ENCODE measurements around the gene MAEL. TPM values are rescaled to one million over a fixed set of nuclear protein-coding genes. Genes with fewer than 3 reads are reported as not detected.

The MAEL gene
- total RNA-seq, 1 experiment from 2014 or later: not detected

DNA sequence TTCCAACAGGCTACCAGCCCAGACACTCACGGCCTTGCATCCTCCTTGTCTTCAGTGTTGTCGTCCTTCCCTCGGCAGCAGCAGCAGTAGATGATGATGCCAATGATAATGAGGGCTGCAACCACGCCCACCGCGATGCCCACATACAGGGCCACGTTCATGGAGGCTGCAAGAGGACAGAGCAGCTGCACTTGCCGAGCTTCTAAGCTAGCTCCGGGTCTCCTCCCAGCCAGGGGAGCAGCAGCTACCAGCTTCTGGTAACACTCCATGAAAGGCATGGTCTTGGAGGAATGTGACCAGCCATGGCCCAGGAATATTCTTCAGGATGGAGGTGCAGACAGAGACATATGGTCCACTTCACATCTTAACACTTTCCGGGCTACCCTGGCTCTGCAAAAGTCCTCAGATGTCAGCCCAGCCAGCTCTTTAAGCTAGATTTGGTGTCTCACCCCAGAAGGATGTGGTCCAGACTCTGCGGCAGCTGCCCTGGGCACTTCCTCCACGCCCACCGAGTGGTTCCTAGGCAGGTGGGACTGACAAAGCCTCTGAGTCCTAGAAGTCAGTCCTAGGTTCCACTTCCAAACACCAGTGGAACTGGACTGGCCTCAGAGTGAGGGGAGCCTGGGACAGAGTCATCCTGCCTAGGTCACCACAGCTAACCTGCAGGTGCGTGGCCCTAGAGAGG is 66.0 kb downstream of the MAEL start:
- Histone ChIP-seq H3K27ac (ENCODE audit: insufficient read length, low read depth, low read length) (no peak overlapping the region), H2AFZ (ENCODE audit: low read length) (no peak overlapping the region), H3K27me3 (ENCODE audit: insufficient read depth, low read length) (no peaks in the 10 kb centered on the region), H3K79me2 (ENCODE audit: insufficient read depth, low read length) (no peaks in the 10 kb centered on the region), H3K56ac (ENCODE audit: insufficient read length, low read depth, low read length) (no peak overlapping the region), H3K23ac (ENCODE audit: insufficient read length, low read depth, low read length) (no peak overlapping the region), H2BK12ac (ENCODE audit: insufficient read length, low read depth, low read length) (no peak overlapping the region), H2BK5ac (ENCODE audit: insufficient read length, low read length) (no peak overlapping the region), H4K8ac (replicated peaks; ENCODE audit: insufficient read length, low read depth, low read length) (no peak overlapping the region), H3K4me1 (ENCODE audit: insufficient read depth, low read length) (no peaks in the 10 kb centered on the region), H2BK15ac (ENCODE audit: low read depth, low read length) (no peak overlapping the region), H4K20me1 (ENCODE audit: control insufficient read depth, insufficient read depth, insufficient read length) (no peaks in the 10 kb centered on the region), H3K9me3 (ENCODE audit: control insufficient read depth, low read depth, low read length) (no peaks in the 10 kb centered on the region), H2BK20ac (ENCODE audit: low read depth, low read length, poor library complexity, severe bottlenecking) (no peak overlapping the region), H2AK5ac (ENCODE audit: insufficient read length, low read length) (no peak overlapping the region), H3K9ac (ENCODE audit: extremely low read depth, insufficient read length, low read length) (no peak overlapping the region), H3K23me2 (ENCODE audit: insufficient read length, low read depth, low read length, poor library complexity, severe bottlenecking) (no peaks in the 10 kb centered on the region), H3K79me1 (ENCODE audit: insufficient read depth, low read depth, low read length, poor library complexity, severe bottlenecking) (no peaks in the 10 kb centered on the region), H3K18ac (ENCODE audit: insufficient read length, low read depth, low read length) (no peak overlapping the region), H2BK120ac (ENCODE audit: low read depth, low read length, poor library complexity, severe bottlenecking) (no peak overlapping the region), H4K91ac (ENCODE audit: insufficient read length, low read depth, low read length) (no peak overlapping the region), H4K5ac (ENCODE audit: insufficient read length, low read depth, low read length) (no peak overlapping the region), H3K4ac (ENCODE audit: low read depth, low read length) (no peak overlapping the region), H3T11ph (ENCODE audit: low read length) (no peak overlapping the region), H3K4me2 (ENCODE audit: insufficient read depth, insufficient read length, low read length) (no peak overlapping the region), H3K14ac (ENCODE audit: insufficient read depth, low read length) (no peak overlapping the region)
- Mint-ChIP-seq H3K4me1 (peaks cover 4 to 10% of the 10 kb centered on the region in 2 experiments), H3K4me3 (no peak overlapping the region), H3K27ac (no peak overlapping the region), H3K9me3 (no peaks in the 10 kb centered on the region), H3K36me3 (ENCODE audit: insufficient read depth in 1 of 3, low read depth in 3 of 3) (no peaks in the 10 kb centered on the region; a peak in 1 of 7 replicates), H3K27me3 (ENCODE audit: low read depth) (peaks cover 11% of the 10 kb centered on the region; the same call in 1 of the 2 replicates)
- no peak for DNase-seq
- TF ChIP-seq, protein P1, sequence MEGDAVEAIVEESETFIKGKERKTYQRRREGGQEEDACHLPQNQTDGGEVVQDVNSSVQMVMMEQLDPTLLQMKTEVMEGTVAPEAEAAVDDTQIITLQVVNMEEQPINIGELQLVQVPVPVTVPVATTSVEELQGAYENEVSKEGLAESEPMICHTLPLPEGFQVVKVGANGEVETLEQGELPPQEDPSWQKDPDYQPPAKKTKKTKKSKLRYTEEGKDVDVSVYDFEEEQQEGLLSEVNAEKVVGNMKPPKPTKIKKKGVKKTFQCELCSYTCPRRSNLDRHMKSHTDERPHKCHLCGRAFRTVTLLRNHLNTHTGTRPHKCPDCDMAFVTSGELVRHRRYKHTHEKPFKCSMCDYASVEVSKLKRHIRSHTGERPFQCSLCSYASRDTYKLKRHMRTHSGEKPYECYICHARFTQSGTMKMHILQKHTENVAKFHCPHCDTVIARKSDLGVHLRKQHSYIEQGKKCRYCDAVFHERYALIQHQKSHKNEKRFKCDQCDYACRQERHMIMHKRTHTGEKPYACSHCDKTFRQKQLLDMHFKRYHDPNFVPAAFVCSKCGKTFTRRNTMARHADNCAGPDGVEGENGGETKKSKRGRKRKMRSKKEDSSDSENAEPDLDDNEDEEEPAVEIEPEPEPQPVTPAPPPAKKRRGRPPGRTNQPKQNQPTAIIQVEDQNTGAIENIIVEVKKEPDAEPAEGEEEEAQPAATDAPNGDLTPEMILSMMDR (conservative IDR thresholded peaks at IDR 0.05): no peak
- no CpG with 5 or more reads among the region's 14 CpGs for WGBS (ENCODE audit: extremely low coverage, insufficient read length, low lambda C conversion rate)

Data from H9 (cell line).